HAP-1 (cell line): Measurements from ENCODE around the gene CDYL.

Experiments
- DNase-seq, 2 experiments: peaks; one replicate each; pipeline ENCODE4 v3.0.0-alpha.2; 2016 to 2020; ENCODE audit warnings: low spot score in 2 of 2
- H3K27me3 ChIP-seq: fragments of 250-450 bp; sonication (Bioruptor Pico); 2 replicates; pipeline ENCODE4 v1.5.1; 2020; ENCODE audit warnings: low read depth, mild to moderate bottlenecking, moderate library complexity
- H3K36me3 ChIP-seq: fragments of 250-450 bp; sonication (Bioruptor Pico); replicated peaks from 2 replicates; pipeline ENCODE4 v1.5.1; 2020; ENCODE audit warnings: mild to moderate bottlenecking
- H3K4me1 ChIP-seq: fragments of 250-450 bp; sonication (Bioruptor Pico); 2 replicates; pipeline ENCODE4 v1.5.1; 2020; ENCODE audit warnings: mild to moderate bottlenecking
- H3K4me3 ChIP-seq: fragments of 250-450 bp; sonication (Bioruptor Pico); 2 replicates; pipeline ENCODE4 v1.5.1; 2020; ENCODE audit warnings: mild to moderate bottlenecking, moderate library complexity
- H3K9me3 ChIP-seq: fragments of 250-450 bp; sonication (Bioruptor Pico); 2 replicates; pipeline ENCODE4 v1.5.1; 2020; ENCODE audit warnings: mild to moderate bottlenecking, moderate library complexity
- in situ Hi-C: fragments of 300-500 bp; cut with MboI; formaldehyde crosslinking; loops from 3 replicates; pipeline ENCODE4 v1.14.3; 2020; ENCODE audit warnings: low sequenced_read_pairs, inconsistent platforms, mixed read lengths

The CDYL gene

DNA sequence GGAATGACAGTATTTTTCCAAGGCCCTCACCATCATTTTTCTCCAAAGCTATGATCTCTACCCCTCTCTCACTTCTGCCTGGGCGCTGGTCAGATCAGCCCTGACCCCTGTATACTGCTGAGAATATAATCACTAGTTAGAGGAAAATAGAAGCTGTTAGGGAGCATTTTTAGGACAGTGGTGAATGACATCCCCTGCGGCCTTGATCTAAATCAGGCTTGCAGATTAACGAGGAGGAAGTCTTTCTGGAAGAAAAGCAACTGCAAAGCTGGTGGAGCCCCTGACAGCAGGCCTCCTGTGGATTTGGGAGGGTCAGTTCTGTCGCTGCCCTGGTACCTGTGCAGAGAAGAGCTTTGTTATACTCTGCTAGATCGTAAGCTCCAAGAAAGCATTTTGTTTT, 119.8 kb downstream of the CDYL start:
- H3K27me3 ChIP-seq = no peaks in the 10 kb centered on the region
- H3K36me3 ChIP-seq = no peaks in the 10 kb centered on the region; the same call in 1 of the 2 replicates
- in situ Hi-C loops = no loop called here
- no peaks in the 10 kb centered on the region for H3K9me3 ChIP-seq
- H3K4me1 ChIP-seq = no peaks in the 10 kb centered on the region
- no peak for DNase-seq
- H3K4me3 ChIP-seq = no peak overlapping the region

DNA sequence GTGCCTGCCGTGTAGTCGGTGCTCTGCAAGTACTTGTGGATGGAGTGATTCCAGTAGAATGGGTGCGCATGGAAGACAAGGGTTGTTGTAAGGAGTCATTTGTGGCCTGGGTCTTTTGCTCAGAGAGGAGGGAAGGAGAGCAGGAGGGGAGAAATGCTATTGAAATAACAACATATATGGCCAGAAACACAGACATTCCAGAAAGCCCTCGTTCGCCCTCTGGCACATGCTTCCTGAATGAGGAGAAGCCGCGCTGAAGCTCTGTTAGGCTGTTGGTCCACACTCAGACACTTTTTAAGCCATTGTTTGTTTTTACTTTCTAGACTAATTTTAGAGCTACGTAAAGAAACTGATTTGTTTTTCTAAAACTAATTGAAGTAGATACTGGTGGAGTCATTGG, 120.2 kb downstream of the CDYL start:
- Histone ChIP-seq H3K9me3 (no peaks in the 10 kb centered on the region), H3K27me3 (no peaks in the 10 kb centered on the region), H3K36me3 (no peaks in the 10 kb centered on the region; the same call in 1 of the 2 replicates), H3K4me1 (no peaks in the 10 kb centered on the region), H3K4me3 (no peak overlapping the region)
- no peak for DNase-seq
- in situ Hi-C loops = no loop called here

DNA sequence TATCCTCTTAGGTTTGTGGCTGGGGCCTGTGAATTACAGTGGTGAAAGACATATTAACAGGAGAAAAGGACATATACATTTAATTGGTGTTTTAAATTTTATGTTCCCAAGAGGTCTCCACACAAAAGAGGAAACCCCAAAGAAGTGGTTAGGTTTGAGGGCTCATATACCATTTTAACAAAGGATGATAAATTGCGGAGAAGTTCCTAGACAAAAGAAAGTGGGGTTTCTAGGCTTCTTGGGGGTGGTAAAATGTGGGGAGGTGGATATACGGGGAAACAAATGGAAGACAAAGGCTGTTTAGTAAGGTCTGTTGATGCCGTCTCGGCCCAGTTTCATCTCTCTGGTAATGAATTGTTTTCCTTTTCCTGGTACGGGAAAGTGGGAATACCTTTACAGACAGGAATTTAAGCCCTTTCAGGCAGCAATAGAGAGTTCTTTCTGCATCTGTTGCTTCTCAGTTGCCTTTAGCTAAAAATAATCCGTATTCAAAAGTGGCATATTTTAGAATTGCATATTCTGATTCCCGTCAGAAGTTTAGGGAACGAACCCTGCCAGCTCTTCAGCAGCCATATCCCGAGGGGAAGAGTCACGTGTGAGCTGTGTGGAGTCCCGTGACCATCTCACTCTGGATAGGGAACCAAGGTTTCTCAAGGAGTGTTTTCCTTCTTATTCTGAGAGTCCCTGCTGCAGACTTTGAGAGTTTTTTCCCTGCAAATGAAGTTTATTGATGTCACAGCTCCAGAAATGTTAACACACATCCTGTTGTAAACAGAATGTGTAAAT, 123.2 kb downstream of the CDYL start:
- in situ Hi-C loops = no loop called here
- H3K4me3 ChIP-seq = no peak overlapping the region
- DNase-seq = no peak
- no peaks in the 10 kb centered on the region for H3K4me1 ChIP-seq
- no peaks in the 10 kb centered on the region for H3K27me3 ChIP-seq
- no peaks in the 10 kb centered on the region for H3K9me3 ChIP-seq
- H3K36me3 ChIP-seq = no peaks in the 10 kb centered on the region; the same call in 1 of the 2 replicates

DNA sequence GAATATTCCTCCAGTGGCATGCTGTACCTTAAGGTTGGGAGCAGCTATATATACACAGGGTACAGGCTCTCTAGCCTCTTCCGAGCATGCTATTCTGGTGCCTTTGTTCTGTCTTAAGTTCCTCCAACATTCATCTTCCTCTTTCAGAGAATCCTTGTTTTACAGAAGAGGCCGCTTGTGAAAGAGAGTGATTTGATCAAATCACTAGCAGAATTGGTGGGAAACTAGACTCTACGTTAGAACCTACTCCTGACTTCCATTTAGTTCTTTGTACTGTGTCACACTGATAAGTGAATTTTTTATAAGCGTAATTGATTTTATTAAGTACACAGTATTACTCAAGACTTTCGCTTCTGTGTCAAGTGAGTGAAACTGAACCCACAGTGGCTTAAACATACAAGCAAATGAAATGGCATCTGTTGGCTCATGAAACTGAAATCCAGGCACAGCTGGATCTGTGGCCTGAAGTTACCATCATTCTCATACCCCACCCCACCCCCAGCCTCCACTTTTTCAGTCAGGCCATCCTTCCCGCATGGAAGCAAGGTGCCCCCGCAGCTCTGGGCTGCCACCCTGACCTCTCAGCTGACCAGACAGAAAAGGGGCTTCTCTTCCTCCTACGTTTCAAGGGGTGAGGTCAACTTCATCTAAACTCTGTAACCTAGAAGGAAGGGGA, 125.3 kb downstream of the CDYL start:
- Histone ChIP-seq H3K9me3 (no peaks in the 10 kb centered on the region), H3K36me3 (no peaks in the 10 kb centered on the region; the same call in 1 of the 2 replicates), H3K27me3 (no peaks in the 10 kb centered on the region), H3K4me3 (no peak overlapping the region), H3K4me1 (no peaks in the 10 kb centered on the region)
- in situ Hi-C loops = no loop called here
- DNase-seq = no peak

DNA sequence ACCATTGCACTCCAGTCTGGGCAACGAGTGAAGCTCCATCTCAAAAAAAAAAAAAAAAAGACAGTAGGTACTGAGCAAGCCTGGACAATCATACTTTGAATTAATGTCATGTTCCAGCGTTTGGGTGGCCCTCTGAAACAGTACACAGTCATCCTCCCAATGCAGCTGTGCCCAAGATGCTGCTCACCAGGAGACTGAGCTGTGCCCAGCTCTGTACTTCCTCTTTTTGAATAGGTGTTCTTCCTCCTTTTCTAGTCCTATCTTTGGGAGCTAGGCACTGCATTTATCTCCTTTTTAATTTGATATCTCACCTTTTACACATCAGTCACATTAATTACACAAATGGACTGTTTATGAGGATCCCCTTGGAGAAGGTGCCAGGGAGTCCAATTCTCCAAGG, 126.2 kb downstream of the CDYL start:
- no peaks in the 10 kb centered on the region for H3K27me3 ChIP-seq
- no peak overlapping the region for H3K4me3 ChIP-seq
- DNase-seq = no peak
- H3K9me3 ChIP-seq = no peaks in the 10 kb centered on the region
- in situ Hi-C loops = no loop called here
- H3K36me3 ChIP-seq = no peaks in the 10 kb centered on the region
- no peaks in the 10 kb centered on the region for H3K4me1 ChIP-seq

DNA sequence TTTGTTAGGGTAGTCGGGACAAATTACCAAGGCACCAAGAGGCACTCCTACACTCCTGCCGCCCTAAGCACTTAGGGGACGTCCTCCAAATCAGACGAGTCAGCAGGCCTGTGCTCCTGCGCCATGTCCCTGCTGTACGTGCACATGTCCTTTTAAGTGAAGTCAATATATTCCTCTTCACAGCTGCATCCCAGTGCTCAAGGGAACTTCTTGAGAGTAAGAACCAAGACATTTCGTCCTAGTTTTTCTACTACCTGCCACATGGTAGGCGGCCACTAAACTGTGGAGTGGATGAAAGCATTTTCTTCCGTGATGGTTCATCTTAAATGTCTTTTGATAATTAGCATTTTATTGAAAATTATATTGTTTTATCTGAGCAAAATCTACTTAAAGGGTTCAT, 126.9 kb downstream of the CDYL start:
- no peak for DNase-seq
- H3K4me3 ChIP-seq = no peak overlapping the region
- in situ Hi-C loops = no loop called here
- H3K36me3 ChIP-seq = no peaks in the 10 kb centered on the region
- no peaks in the 10 kb centered on the region for H3K27me3 ChIP-seq
- H3K4me1 ChIP-seq = no peaks in the 10 kb centered on the region
- H3K9me3 ChIP-seq = no peaks in the 10 kb centered on the region

DNA sequence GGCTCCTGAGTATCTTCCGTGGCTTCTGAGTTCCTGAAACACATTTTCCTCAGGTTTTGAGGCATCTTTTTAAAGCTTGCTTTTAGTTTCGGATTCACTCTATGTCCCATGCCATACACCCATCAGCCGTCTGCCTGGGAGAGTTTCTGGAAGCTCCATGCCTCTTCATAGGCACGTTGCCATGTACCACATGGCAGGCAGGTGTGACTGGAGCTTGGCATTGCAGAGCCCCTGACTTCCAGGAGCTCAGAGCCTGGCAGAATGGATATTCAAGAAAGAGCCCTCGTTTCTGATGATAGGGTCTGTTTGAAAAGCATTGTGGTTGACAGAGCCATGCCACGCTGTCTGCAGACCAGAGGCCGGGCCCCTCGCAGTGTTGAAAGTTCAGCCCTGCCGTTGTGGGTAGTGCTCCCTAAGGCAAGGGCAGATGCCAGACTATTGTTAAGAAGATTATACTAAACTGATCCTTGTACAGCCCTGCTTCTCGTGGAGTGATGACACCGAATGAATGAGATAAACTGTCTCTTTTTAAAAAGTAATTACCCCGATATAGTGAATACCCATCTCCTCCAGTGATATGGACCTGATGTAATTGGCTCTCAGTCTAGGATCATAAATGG, 127.7 kb downstream of the CDYL start:
- Histone ChIP-seq H3K9me3 (no peaks in the 10 kb centered on the region), H3K4me3 (no peak overlapping the region), H3K36me3 (no peaks in the 10 kb centered on the region), H3K4me1 (no peaks in the 10 kb centered on the region), H3K27me3 (no peaks in the 10 kb centered on the region)
- in situ Hi-C loops = no loop called here
- no peak for DNase-seq

DNA sequence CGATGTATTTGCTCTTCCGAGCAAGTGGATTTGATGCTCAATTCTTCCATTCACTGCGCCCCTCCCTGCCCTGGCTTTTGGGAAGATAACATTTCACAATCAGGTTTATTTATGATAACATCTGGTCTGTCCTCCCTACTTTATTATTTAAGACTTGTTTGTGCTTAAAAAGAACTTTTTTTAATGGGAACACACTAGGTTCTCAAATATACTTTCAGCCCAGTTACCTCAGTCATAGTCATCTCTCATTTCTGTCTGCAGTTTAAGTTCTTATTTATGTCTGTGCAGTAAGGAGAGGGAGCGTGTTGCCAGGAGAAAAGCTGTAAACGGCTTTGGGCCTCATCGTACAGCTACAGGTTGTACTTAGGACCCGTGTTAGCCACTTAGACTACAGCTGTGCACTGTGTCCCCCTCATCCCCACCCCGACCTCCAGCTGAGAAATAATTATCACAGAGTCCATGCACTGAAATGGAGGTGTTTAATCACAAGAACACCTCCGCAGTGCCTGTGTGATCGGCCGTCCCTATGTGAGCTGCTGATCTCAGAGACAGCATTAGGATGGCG, 128.3 kb downstream of the CDYL start:
- H3K27me3 ChIP-seq = no peaks in the 10 kb centered on the region
- H3K9me3 ChIP-seq = no peaks in the 10 kb centered on the region
- no peaks in the 10 kb centered on the region for H3K4me1 ChIP-seq
- no peak overlapping the region for H3K4me3 ChIP-seq
- in situ Hi-C loops = no loop called here
- no peak for DNase-seq
- no peaks in the 10 kb centered on the region for H3K36me3 ChIP-seq

DNA sequence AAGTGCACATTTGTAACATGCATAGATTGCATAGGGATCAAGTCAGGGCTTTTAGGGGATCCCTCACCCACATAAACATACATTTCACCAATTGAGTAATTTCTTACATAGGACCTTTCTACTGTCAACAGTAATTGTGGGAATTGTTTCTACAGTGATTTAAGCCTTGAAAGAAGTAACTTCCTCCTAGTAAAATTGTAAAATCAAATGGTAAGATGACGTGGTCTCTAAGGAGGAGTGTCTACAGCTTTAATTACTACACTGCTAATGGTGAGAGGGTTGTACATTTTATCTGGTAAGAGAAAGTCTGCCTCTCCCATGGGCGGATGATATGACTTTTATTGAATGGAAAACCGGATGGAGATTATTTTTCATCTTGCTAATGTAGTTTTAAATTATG, 129.6 kb downstream of the CDYL start:
- DNase-seq = no peak
- no peaks in the 10 kb centered on the region for H3K9me3 ChIP-seq
- in situ Hi-C loops = no loop called here
- no peak overlapping the region for H3K4me3 ChIP-seq
- no peaks in the 10 kb centered on the region for H3K36me3 ChIP-seq
- H3K4me1 ChIP-seq = no peaks in the 10 kb centered on the region
- H3K27me3 ChIP-seq = no peaks in the 10 kb centered on the region

DNA sequence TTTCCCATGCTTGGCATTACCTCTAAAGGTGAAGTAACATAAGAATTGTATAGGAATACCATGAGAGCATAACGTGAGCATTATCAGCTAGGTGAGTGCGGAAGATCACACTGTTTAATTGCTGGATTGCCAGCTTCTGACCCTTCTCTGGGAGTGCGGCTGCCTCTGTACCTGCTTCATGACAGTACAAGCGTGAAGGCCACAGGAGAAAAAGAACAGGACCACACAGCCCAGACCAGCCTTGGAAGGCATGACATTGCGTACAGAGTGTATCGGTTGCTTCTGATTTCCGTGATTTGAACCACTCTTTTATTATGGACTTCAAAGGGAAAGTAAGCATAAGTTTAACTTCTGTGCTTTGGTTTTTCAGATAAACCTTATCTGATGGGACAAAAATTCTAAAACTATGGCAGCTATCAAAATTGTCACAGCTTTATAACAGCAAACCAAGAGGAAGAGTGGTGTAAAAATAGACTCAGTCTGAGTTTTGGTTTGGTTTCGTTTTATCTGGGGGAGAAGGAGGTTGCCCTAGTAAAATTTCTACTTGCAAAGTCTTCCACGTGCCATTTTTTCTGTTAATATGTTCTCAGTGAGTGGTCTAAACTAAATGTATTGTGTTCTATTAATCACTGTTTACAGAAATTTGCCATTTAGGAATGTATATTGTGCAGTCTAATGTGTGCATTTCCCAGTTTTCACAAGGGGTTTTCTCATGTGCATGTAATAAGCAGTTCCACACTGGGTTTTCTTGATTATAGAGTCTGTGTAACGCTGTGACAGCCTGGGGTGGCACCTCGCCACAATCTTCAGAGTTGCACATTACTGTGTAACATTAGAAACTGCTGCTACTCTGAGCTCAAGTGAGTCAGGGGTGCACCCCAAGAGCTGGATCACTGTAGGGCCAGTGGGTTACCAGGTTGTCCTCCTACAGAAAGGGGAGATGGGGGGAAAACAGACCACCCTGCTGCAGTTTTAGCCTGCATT, 130.4 kb downstream of the CDYL start:
- Histone ChIP-seq H3K27me3 (no peaks in the 10 kb centered on the region), H3K36me3 (no peaks in the 10 kb centered on the region), H3K4me3 (no peak overlapping the region), H3K4me1 (no peaks in the 10 kb centered on the region), H3K9me3 (no peaks in the 10 kb centered on the region)
- in situ Hi-C loops = no loop called here
- DNase-seq = no peak

DNA sequence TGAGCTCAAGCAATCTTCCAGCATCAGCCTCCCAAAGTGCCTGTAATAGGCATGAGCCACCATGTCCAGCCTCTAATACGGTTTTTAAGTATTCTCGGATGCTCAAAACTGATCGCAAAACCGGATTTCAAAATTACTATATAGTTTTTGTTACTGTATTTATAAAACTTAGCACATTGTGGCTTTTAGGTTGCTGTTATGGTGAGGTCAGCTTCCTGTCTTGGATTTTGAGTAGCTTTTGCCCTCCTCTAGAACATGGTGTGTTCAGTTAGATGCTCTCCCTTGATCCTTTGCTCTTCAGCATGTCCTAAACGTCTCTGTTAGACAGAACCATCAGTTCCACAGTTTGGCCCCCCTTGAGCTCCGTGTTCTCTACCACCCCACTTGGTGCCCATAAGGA, 131.4 kb downstream of the CDYL start:
- Histone ChIP-seq H3K36me3 (no peaks in the 10 kb centered on the region), H3K9me3 (no peaks in the 10 kb centered on the region), H3K4me3 (no peak overlapping the region), H3K27me3 (no peaks in the 10 kb centered on the region), H3K4me1 (no peaks in the 10 kb centered on the region)
- in situ Hi-C loops = no loop called here
- DNase-seq = no peak

DNA sequence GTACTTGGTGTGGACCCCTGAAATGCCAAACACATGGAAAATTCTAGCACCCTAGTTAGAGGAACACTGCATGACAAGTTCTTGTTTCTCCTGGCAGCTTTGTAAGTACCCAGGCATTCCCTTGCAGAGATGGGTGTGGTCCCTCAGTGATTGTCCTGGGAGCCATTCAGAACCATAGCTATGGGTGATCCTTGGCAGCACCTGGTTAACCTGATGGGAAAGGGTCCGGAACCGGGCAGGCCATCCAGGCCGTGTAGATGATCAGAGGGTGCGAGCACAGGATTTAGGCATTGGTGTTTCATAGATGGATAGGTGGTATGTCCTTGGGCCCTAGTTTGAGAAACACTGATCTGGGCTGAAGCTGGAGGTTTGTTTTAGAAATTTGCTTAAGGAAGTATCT, 131.9 kb downstream of the CDYL start:
- H3K36me3 ChIP-seq = no peaks in the 10 kb centered on the region
- no peak overlapping the region for H3K4me3 ChIP-seq
- in situ Hi-C loops = no loop called here
- H3K27me3 ChIP-seq = no peaks in the 10 kb centered on the region
- no peaks in the 10 kb centered on the region for H3K9me3 ChIP-seq
- DNase-seq = no peak
- no peaks in the 10 kb centered on the region for H3K4me1 ChIP-seq

DNA sequence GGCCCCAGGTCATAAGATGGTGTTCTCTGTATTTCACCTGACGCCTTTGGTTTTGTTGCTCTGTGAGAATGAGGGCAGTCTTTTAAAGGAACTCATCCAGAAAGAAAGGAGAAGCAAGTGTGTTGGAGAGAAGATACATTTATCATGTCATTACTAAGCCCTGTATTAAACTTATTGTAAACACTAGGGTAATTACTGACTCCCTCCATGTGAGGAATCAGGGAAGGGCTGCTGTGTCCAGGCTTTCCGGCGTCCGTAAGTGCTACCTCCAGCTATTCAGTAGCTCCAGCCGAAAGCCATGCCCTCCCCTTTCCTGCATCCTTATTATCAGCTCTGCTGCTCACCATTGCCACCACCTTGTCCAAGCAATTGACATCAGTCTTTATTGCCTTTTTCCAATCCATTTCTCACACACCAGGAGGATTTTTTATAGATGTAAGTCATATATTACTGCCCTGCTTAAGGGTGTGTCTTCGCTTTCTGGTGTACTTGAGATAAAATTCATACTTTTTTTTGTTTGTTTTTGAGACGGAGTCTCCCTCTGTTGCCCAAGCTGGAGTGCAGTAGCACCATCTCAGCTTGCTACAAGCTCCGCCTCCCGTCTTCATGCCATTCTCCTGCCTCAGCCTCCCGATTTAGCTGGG, 133.0 kb downstream of the CDYL start:
- in situ Hi-C loops = no loop called here
- no peak for DNase-seq
- no peaks in the 10 kb centered on the region for H3K36me3 ChIP-seq

More for the DNA sequence above, 133.0 kb downstream of the CDYL start:
- Histone ChIP-seq H3K27me3 (no peaks in the 10 kb centered on the region), H3K4me1 (no peaks in the 10 kb centered on the region), H3K9me3 (no peaks in the 10 kb centered on the region), H3K4me3 (no peak overlapping the region)
